ENCODE data around the gene HINFP.

DNA sequence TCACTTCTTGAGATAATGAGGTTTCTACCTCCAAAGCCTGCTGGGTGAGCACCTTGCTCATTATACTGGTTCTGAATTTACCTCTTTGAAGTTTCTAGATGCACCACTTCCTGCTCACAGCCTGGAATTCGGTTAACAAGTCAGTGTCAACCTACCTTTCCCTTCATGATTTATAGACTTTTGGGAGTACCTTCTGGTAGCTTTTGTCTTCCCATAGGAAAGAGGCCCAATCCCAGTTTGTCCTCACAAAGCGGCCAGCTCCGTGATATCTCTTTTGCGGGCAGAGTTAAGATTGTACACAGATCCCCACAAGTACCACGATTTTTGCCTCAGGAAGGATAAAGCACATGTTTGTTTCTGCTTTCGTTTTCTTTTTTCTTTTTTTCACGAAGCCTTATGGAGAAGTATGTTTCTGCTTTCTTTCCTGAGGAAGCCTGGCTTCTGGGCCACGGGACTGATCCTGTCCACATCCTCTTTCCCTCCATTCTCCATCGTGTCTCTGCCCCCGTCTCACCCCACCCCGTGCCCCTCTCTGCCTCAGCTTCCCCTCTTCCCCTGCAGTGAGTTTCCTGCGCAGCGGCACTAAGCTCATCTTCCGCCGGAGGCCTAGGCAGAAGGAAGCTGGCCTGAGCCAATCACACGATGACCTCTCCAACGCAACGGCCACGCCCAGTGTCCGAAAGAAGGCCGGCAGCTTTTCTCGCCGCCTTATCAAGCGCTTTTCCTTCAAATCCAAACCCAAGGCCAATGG, 5.7 kb upstream of the HINFP start:
- TF ChIP-seq, protein P1, sequence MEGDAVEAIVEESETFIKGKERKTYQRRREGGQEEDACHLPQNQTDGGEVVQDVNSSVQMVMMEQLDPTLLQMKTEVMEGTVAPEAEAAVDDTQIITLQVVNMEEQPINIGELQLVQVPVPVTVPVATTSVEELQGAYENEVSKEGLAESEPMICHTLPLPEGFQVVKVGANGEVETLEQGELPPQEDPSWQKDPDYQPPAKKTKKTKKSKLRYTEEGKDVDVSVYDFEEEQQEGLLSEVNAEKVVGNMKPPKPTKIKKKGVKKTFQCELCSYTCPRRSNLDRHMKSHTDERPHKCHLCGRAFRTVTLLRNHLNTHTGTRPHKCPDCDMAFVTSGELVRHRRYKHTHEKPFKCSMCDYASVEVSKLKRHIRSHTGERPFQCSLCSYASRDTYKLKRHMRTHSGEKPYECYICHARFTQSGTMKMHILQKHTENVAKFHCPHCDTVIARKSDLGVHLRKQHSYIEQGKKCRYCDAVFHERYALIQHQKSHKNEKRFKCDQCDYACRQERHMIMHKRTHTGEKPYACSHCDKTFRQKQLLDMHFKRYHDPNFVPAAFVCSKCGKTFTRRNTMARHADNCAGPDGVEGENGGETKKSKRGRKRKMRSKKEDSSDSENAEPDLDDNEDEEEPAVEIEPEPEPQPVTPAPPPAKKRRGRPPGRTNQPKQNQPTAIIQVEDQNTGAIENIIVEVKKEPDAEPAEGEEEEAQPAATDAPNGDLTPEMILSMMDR (IDR thresholded peaks at IDR 0.05) = no peak
- no peak for TF ChIP-seq POLR2AphosphoS5 (IDR thresholded peaks at IDR 0.05)
- TF ChIP-seq POLR2A (IDR thresholded peaks at IDR 0.05) = no peak

Measured in breast epithelium (tissue), 3 donors.